H9 (cell line): ENCODE data around the gene BDP1. TPM values are rescaled to one million over a fixed set of nuclear protein-coding genes. Genes with fewer than 3 reads are reported as not detected.

Experiments used
- DNase-seq: peaks from one replicate; pipeline ENCODE4 v3.0.0-alpha.2; 2017
- H2AFZ ChIP-seq: one replicate; pipeline ENCODE4 v1.6.1; 2013; ENCODE audit warnings: mild to moderate bottlenecking, low read length, control low read depth, moderate library complexity
- H2AK5ac ChIP-seq: 2 replicates; pipeline ENCODE4 v1.6.1; 2013; ENCODE audit warnings: low read length, control low read depth, mixed read lengths; ENCODE audit not compliant: insufficient read length
- H2BK120ac ChIP-seq: one replicate; pipeline ENCODE4 v1.6.1; 2013; ENCODE audit warnings: low read depth, mild to moderate bottlenecking, low read length, control low read depth, inconsistent platforms; ENCODE audit not compliant: poor library complexity, severe bottlenecking
- H2BK12ac ChIP-seq: 2 replicates; pipeline ENCODE4 v1.6.1; 2013; ENCODE audit warnings: low read length, control low read depth, mixed read lengths, low read depth; ENCODE audit not compliant: insufficient read length
- H2BK15ac ChIP-seq: 2 replicates; pipeline ENCODE4 v1.6.1; 2013; ENCODE audit warnings: low read depth, low read length, control low read depth
- H2BK20ac ChIP-seq: one replicate; pipeline ENCODE4 v1.6.1; 2013; ENCODE audit warnings: low read depth, mild to moderate bottlenecking, low read length, control low read depth, inconsistent platforms; ENCODE audit not compliant: poor library complexity, severe bottlenecking
- H2BK5ac ChIP-seq: 2 replicates; pipeline ENCODE4 v1.6.1; 2013; ENCODE audit warnings: low read length, control low read depth, mixed read lengths; ENCODE audit not compliant: insufficient read length
- H3K14ac ChIP-seq: 2 replicates; pipeline ENCODE4 v1.6.1; 2013; ENCODE audit warnings: low read length, control low read depth; ENCODE audit not compliant: insufficient read depth
- H3K18ac ChIP-seq: 2 replicates; pipeline ENCODE4 v1.6.1; 2013; ENCODE audit warnings: low read depth, mild to moderate bottlenecking, mixed read lengths, low read length, control low read depth; ENCODE audit not compliant: insufficient read length
- H3K23ac ChIP-seq: 2 replicates; pipeline ENCODE4 v1.6.1; 2013; ENCODE audit warnings: low read length, control low read depth, mixed read lengths, low read depth; ENCODE audit not compliant: insufficient read length
- H3K23me2 ChIP-seq: 2 replicates; pipeline ENCODE4 v1.6.1; 2013; ENCODE audit warnings: low read depth, mild to moderate bottlenecking, mixed read lengths, low read length, control low read depth; ENCODE audit not compliant: insufficient read length, poor library complexity, severe bottlenecking
- H3K27ac ChIP-seq: 2 replicates; pipeline ENCODE4 v1.5.1; 2013; ENCODE audit warnings: low read length, control low read depth, mixed read lengths, low read depth; ENCODE audit not compliant: insufficient read length
- H3K27me3 ChIP-seq: 2 replicates; pipeline ENCODE4 v1.6.1; 2013; ENCODE audit warnings: low read length, control low read depth, inconsistent platforms; ENCODE audit not compliant: insufficient read depth
- H3K4ac ChIP-seq: 2 replicates; pipeline ENCODE4 v1.6.1; 2013; ENCODE audit warnings: low read depth, mild to moderate bottlenecking, control low read depth, inconsistent platforms, low read length, moderate library complexity
- H3K4me1 ChIP-seq: 2 replicates; pipeline ENCODE4 v1.6.1; 2013; ENCODE audit warnings: low read length, control low read depth, inconsistent platforms; ENCODE audit not compliant: insufficient read depth
- H3K4me2 ChIP-seq: 2 replicates; pipeline ENCODE4 v1.6.1; 2013; ENCODE audit warnings: low read length, control low read depth, mixed read lengths; ENCODE audit not compliant: insufficient read length, insufficient read depth
- H3K56ac ChIP-seq: 2 replicates; pipeline ENCODE4 v1.6.1; 2013; ENCODE audit warnings: low read depth, mild to moderate bottlenecking, mixed read lengths, low read length, control low read depth; ENCODE audit not compliant: insufficient read length
- H3K79me1 ChIP-seq: 2 replicates; pipeline ENCODE4 v1.6.1; 2013; ENCODE audit warnings: low read depth, mild to moderate bottlenecking, moderate library complexity, low read length, control low read depth, inconsistent platforms; ENCODE audit not compliant: insufficient read depth, poor library complexity, severe bottlenecking
- H3K79me2 ChIP-seq: 2 replicates; pipeline ENCODE4 v1.6.1; 2013; ENCODE audit warnings: low read length, control low read depth, inconsistent platforms; ENCODE audit not compliant: insufficient read depth
- H3K9ac ChIP-seq: 2 replicates; pipeline ENCODE4 v1.6.1; 2013; ENCODE audit warnings: low read length, control low read depth, mixed read lengths; ENCODE audit not compliant: insufficient read length; ENCODE audit errors: extremely low read depth
- H3K9me3 ChIP-seq: one replicate; pipeline ENCODE4 v1.6.1; 2013; ENCODE audit warnings: low read depth, low read length, inconsistent platforms; ENCODE audit not compliant: control insufficient read depth
- H3T11ph ChIP-seq: one replicate; pipeline ENCODE4 v1.6.1; 2013; ENCODE audit warnings: mild to moderate bottlenecking, low read length, control low read depth, inconsistent platforms
- H4K20me1 ChIP-seq: one replicate; pipeline ENCODE4 v1.6.1; 2013; ENCODE audit not compliant: control insufficient read depth, insufficient read length, insufficient read depth
- H4K5ac ChIP-seq: 2 replicates; pipeline ENCODE4 v1.6.1; 2013; ENCODE audit warnings: low read depth, mild to moderate bottlenecking, mixed read lengths, low read length, control low read depth; ENCODE audit not compliant: insufficient read length
- H4K8ac ChIP-seq: replicated peaks from 2 replicates; pipeline ENCODE4 v1.6.1; 2013; ENCODE audit warnings: low read length, control low read depth, mixed read lengths, low read depth; ENCODE audit not compliant: insufficient read length
- H4K91ac ChIP-seq: 2 replicates; pipeline ENCODE4 v1.6.1; 2013; ENCODE audit warnings: low read depth, mild to moderate bottlenecking, moderate library complexity, mixed read lengths, low read length, control low read depth; ENCODE audit not compliant: insufficient read length
- H3K27ac Mint-ChIP-seq, 3 experiments: 2 replicates in 2 of 3; 3 replicates in 1 of 3; pipeline ENCODE4 v1.8.0; 2020 to 2021; ENCODE audit warnings: mixed read lengths in 3 of 3, mild to moderate bottlenecking in 1 of 3, moderate library complexity in 1 of 3
- H3K27me3 Mint-ChIP-seq: 2 replicates; pipeline ENCODE4 v1.8.0; 2021; ENCODE audit warnings: low read depth, mild to moderate bottlenecking, moderate library complexity, mixed read lengths
- H3K36me3 Mint-ChIP-seq, 3 experiments: 2 replicates in 2 of 3; 3 replicates in 1 of 3; pipeline ENCODE4 v1.8.0; 2020 to 2021; ENCODE audit warnings: low read depth in 3 of 3, mixed read lengths in 3 of 3; ENCODE audit not compliant: insufficient read depth in 1 of 3
- H3K4me1 Mint-ChIP-seq, 2 experiments: 2 replicates each; pipeline ENCODE4 v1.8.0; 2020; ENCODE audit warnings: mixed read lengths in 2 of 2
- H3K4me3 Mint-ChIP-seq, 2 experiments: 2 replicates in 1 of 2; 3 replicates in 1 of 2; pipeline ENCODE4 v1.8.0; 2020 to 2021; ENCODE audit warnings: mild to moderate bottlenecking in 2 of 2, mixed read lengths in 2 of 2, moderate library complexity in 1 of 2
- H3K9me3 Mint-ChIP-seq, 2 experiments: 2 replicates in 1 of 2; 3 replicates in 1 of 2; pipeline ENCODE4 v1.8.0; 2020; ENCODE audit warnings: mild to moderate bottlenecking in 2 of 2, mixed read lengths in 2 of 2, moderate library complexity in 1 of 2
- CTCF ChIP-seq: fragments of 200-600 bp; sonication (generic); conservative IDR thresholded peaks from 3 replicates; pipeline ENCODE4 v1.8.0; 2021; ENCODE audit warnings: antibody characterized with exemption, mild to moderate bottlenecking
- WGBS: extraction: QIAGEN DNeasy Blood & Tissue Kit; methylation state at CpG from one replicate; pipeline ENCODE4 v1.1.7; 2013; ENCODE audit warnings: missing lambda C conversion rate, low lambda C conversion rate, mixed read lengths; ENCODE audit not compliant: insufficient read length; ENCODE audit errors: extremely low coverage; 5-methylcytosine and 5-hydroxymethylcytosine counted together
- total RNA-seq: library from RNA; stranded (reverse); gene quantifications from 2 replicates; pipeline ENCODE4 v1.2.1, GENCODE V29; 2021

Gene BDP1
- total RNA-seq, 1 experiment from 2014 or later, result 31.5 TPM

- H2AFZ ChIP-seq, result no peak overlapping the region
- WGBS, result no CpG with 5 or more reads among the region's 2 CpGs
Measured at GRCh38 chr5:71503536-71503935, 48.1 kb downstream of the BDP1 start.

More at GRCh38 chr5:71503536-71503935, 48.1 kb downstream of the BDP1 start:
- no peak for TF ChIP-seq CTCF
- Mint-ChIP-seq H3K27ac (no peak overlapping the region), H3K4me1 (no peaks in the 10 kb centered on the region), H3K36me3 (peaks cover 33 to 81% (median 75%) of the 10 kb centered on the region in 3 experiments; a peak in 6 of 7 replicates), H3K27me3 (no peaks in the 10 kb centered on the region), H3K4me3 (no peak overlapping the region), H3K9me3 (no peaks in the 10 kb centered on the region)
- H3K18ac ChIP-seq, result no peak overlapping the region
- H3K9me3 ChIP-seq, result no peaks in the 10 kb centered on the region
- H4K91ac ChIP-seq, result no peak overlapping the region
- no peak overlapping the region for H2BK15ac ChIP-seq
- H3K23ac ChIP-seq, result no peak overlapping the region
- H3K4me1 ChIP-seq, result no peaks in the 10 kb centered on the region
- H3K23me2 ChIP-seq, result no peaks in the 10 kb centered on the region
- no peak overlapping the region for H3K4ac ChIP-seq
- no peak for DNase-seq
- no peaks in the 10 kb centered on the region for H4K20me1 ChIP-seq
- H3K27me3 ChIP-seq, result no peaks in the 10 kb centered on the region
- H3K4me2 ChIP-seq, result no peak overlapping the region
- H2BK120ac ChIP-seq, result no peak overlapping the region
- H3K56ac ChIP-seq, result no peak overlapping the region
- H3K9ac ChIP-seq, result no peak overlapping the region
- H3T11ph ChIP-seq, result no peak overlapping the region
- no peaks in the 10 kb centered on the region for H3K79me2 ChIP-seq
- no peak overlapping the region for H4K5ac ChIP-seq
- H4K8ac ChIP-seq, result no peak overlapping the region
- no peak overlapping the region for H3K14ac ChIP-seq
- no peaks in the 10 kb centered on the region for H3K79me1 ChIP-seq
- no peak overlapping the region for H2AK5ac ChIP-seq
- no peak overlapping the region for H2BK12ac ChIP-seq
- H2BK20ac ChIP-seq, result no peak overlapping the region
- no peak overlapping the region for H3K27ac ChIP-seq
- no peak overlapping the region for H2BK5ac ChIP-seq
